Esophagus muscularis mucosa (tissue), 4 donors: ENCODE data around the gene SUPT6H. TPM values are rescaled to one million over a fixed set of nuclear protein-coding genes. Genes with fewer than 3 reads are reported as not detected.

Source experiments
- DNase-seq: peaks from one replicate; pipeline ENCODE4 v3.0.0-alpha.2; 2017; ENCODE audit errors: extremely low spot score
- H3K27ac ChIP-seq, 4 donors: fragments of 200-600 bp; sonication (generic); replicated peaks in 1 of 4; 1 replicate in 3 of 4; 2 replicates in 1 of 4; pipeline ENCODE4 v1.5.1; 2016 to 2019; ENCODE audit warnings: mild to moderate bottlenecking in 1 of 4
- H3K27me3 ChIP-seq, 4 donors: fragments of 200-600 bp; sonication (generic); one replicate each; pipeline versions ENCODE4 v1.5.1 to v1.6.0; 2016 to 2019
- H3K36me3 ChIP-seq, 4 donors: fragments of 200-600 bp; sonication (generic); one replicate each; pipeline ENCODE4 v1.5.1; 2016 to 2019
- H3K4me1 ChIP-seq, 4 donors: fragments of 200-600 bp; sonication (generic); one replicate each; pipeline ENCODE4 v1.5.1; 2016 to 2019
- H3K4me3 ChIP-seq, 4 donors: fragments of 200-600 bp; sonication (generic); 1 replicate in 2 of 4; 2 replicates in 2 of 4; pipeline ENCODE4 v1.5.1; 2016 to 2019; ENCODE audit warnings: mild to moderate bottlenecking in 4 of 4, moderate library complexity in 1 of 4
- H3K9me3 ChIP-seq, 4 donors: fragments of 200-600 bp; sonication (generic); 1 replicate in 3 of 4; 2 replicates in 1 of 4; pipeline ENCODE4 v1.5.1; 2016 to 2019
- EP300 ChIP-seq: sonication (generic); formaldehyde crosslinking; IDR thresholded peaks from one replicate; pipeline ENCODE4 v1.6.1; 2017; ENCODE audit warnings: antibody characterized with exemption
- POLR2A ChIP-seq: fragments of 450-650 bp; IDR thresholded peaks from one replicate; pipeline ENCODE4 v1.6.1; 2017; ENCODE audit warnings: antibody characterized with exemption, moderate library complexity, mild to moderate bottlenecking, low read depth
- POLR2AphosphoS5 ChIP-seq, 2 donors: sonication (generic); formaldehyde crosslinking; IDR thresholded peaks; one replicate each; pipeline ENCODE4 v1.6.1; 2017; ENCODE audit warnings: antibody characterized with exemption in 2 of 2
- WGBS: methylation state at CpG from one replicate; pipeline ENCODE4 v1.1.5; 2018; 5-methylcytosine and 5-hydroxymethylcytosine counted together
- intact Hi-C: fragments of 100-400 bp; cut with DNase I; formaldehyde crosslinking; loops from one replicate; pipeline ENCODE4 v1.15.1; 2023
- small RNA-seq, 3 donors: library from RNA; depleted of rRNA; stranded (forward); fragments of <200 nt; gene quantifications; one replicate each; pipeline ENCODE3, GENCODE V24; 2016
- total RNA-seq, 4 donors: library from RNA; depleted of rRNA; stranded (reverse); fragments of >200 nt; gene quantifications; one replicate each; pipeline versions ENCODE4 v1.1.0 to v1.2.1, GENCODE V29; 2016
- TF ChIP-seq, protein P1 (sequence below), 3 experiments: fragments of 200-600 bp in 2 of 3; fragments of 450-650 bp in 1 of 3; sonication (generic) in 2 of 3; IDR thresholded peaks; one replicate each; pipeline ENCODE4 v1.5.1; 2017 to 2019; ENCODE audit warnings: antibody characterized with exemption in 3 of 3, mild to moderate bottlenecking in 2 of 3, moderate library complexity in 1 of 3

SUPT6H gene
- total RNA-seq, 4 donors from 2014 or later, result 57.3 to 84.4 (median 71.1) TPM

DNA sequence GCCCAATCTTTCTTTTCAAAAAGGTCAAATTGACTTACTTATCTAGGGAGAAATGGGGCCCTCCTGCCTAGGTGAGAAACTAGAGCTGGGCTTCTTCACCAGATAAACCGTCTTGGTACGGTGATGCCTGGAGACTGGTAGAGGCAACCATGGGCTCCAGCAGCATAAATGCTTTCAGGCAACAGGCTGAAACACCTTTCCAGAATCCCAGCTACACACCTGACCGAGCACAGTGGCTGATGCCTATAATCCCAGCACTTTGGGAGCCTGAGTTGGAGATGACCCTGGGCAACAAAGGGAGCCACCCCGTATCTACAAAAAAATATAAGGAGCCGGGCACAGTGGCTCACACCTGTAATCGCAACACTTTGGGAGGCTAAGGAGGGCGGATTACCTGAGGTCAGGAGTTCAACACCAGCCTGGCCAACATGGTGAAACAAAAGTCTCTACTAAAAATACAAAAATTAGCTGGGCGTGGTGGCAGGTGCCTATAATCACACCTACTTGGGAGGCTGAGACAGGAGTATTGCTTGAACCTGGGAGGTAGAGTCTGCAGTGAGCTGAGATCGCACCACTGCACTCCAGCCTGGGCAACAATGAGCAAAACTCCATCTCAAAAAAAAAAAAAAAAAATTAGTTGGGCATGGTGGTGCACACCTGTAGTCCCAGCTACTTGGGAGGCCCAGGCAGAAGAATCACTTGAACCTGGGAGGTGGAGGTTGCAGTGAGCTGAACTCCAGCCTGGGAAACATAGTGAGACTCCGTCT lies 89.8 kb downstream of the SUPT6H start:
- Histone ChIP-seq H3K4me1 (peaks cover 12 to 30% (median 26%) of the 10 kb centered on the region in 4 donors), H3K4me3 (no peak overlapping the region), H3K27me3 (no peaks in the 10 kb centered on the region), H3K27ac (no peak overlapping the region), H3K36me3 (peaks cover 0 to 34% (median 26%) of the 10 kb centered on the region in 4 donors), H3K9me3 (no peaks in the 10 kb centered on the region)
- no peak for DNase-seq
- no peak for TF ChIP-seq POLR2A
- TF ChIP-seq EP300, result no peak
- TF ChIP-seq POLR2AphosphoS5 (IDR thresholded peaks at IDR 0.05), result no peak
- TF ChIP-seq, protein P1, sequence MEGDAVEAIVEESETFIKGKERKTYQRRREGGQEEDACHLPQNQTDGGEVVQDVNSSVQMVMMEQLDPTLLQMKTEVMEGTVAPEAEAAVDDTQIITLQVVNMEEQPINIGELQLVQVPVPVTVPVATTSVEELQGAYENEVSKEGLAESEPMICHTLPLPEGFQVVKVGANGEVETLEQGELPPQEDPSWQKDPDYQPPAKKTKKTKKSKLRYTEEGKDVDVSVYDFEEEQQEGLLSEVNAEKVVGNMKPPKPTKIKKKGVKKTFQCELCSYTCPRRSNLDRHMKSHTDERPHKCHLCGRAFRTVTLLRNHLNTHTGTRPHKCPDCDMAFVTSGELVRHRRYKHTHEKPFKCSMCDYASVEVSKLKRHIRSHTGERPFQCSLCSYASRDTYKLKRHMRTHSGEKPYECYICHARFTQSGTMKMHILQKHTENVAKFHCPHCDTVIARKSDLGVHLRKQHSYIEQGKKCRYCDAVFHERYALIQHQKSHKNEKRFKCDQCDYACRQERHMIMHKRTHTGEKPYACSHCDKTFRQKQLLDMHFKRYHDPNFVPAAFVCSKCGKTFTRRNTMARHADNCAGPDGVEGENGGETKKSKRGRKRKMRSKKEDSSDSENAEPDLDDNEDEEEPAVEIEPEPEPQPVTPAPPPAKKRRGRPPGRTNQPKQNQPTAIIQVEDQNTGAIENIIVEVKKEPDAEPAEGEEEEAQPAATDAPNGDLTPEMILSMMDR (IDR thresholded peaks at IDR 0.05), result no peak
- 94% methylated on average over 10 of the region's 10 CpGs for WGBS
- intact Hi-C loops, result no loop called here

Small RNA genes lying within 50 kb of the gene (small RNA-seq; reads per million reads assigned to genes)
- 0 reads per million in 3 donors for gene SNORD42A
- 0 reads per million in 3 donors for gene SNORD42B
- 0 reads per million in 3 donors for gene SNORD4A
- 0 reads per million in 3 donors for gene SNORD4B

Other genes with a start within 250 kb of the SUPT6H start
- not detected for gene SLC13A2, start 188.6 kb upstream of the SUPT6H start, total RNA-seq
- not detected for gene FOXN1, start 155.9 kb upstream of the SUPT6H start, total RNA-seq
- gene UNC119, start 109.6 kb upstream of the SUPT6H start, total RNA-seq, result 10 to 100 TPM; 16.1 to 36.3 (median 23.2) TPM
- gene PIGS, start 90.7 kb upstream of the SUPT6H start, total RNA-seq, result 10 to 100 TPM; 41.9 to 55.5 (median 47.2) TPM
- 10 to 100 TPM; 21.6 to 49.5 (median 27.5) TPM for gene ALDOC, start 85.3 kb upstream of the SUPT6H start, total RNA-seq
- 1 to 10 TPM in 1 of 4 donors, under 1 TPM in 3; 0.83 to 1.7 (median 0.97) TPM for gene SPAG5, start 63.2 kb upstream of the SUPT6H start, total RNA-seq
- 1 to 10 TPM; 2.3 to 4.2 (median 4.1) TPM for gene RSKR, start 48.0 kb upstream of the SUPT6H start, total RNA-seq
- 100 to 1,000 TPM in 2 of 4 donors, 10 to 100 TPM in 2; 90.0 to 127 (median 98.2) TPM for gene BLTP2, start 17.0 kb upstream of the SUPT6H start, total RNA-seq
- gene SDF2, start 299 bp upstream of the SUPT6H start, total RNA-seq, result 10 to 100 TPM; 39.1 to 46.7 (median 42.6) TPM
- 1 to 10 TPM in 1 of 4 donors, under 1 TPM in 3; 0.50 to 2.1 (median 0.85) TPM for gene PROCA1, start 49.7 kb downstream of the SUPT6H start, total RNA-seq
- gene RAB34, start 55.7 kb downstream of the SUPT6H start, total RNA-seq, result 100 to 1,000 TPM; 147 to 216 (median 202) TPM
- 100 to 1,000 TPM; 378 to 728 (median 558) TPM for gene RPL23A, start 57.8 kb downstream of the SUPT6H start, total RNA-seq
- gene TLCD1, start 64.0 kb downstream of the SUPT6H start, total RNA-seq, result 1 to 10 TPM in 3 of 4 donors, not detected in 1; 1.0 to 1.5 (median 1.3) TPM
- gene NEK8, start 66.6 kb downstream of the SUPT6H start, total RNA-seq, result 1 to 10 TPM in 3 of 4 donors, under 1 TPM in 1; 0.83 to 2.1 (median 1.6) TPM
- gene TRAF4, start 81.8 kb downstream of the SUPT6H start, total RNA-seq, result 10 to 100 TPM in 2 of 4 donors, 1 to 10 TPM in 2; 4.6 to 12.6 (median 10.6) TPM
- gene FAM222B, start 180.6 kb downstream of the SUPT6H start, total RNA-seq, result 10 to 100 TPM; 15.9 to 48.1 (median 30.3) TPM
- 10 to 100 TPM; 24.5 to 38.0 (median 27.7) TPM for gene ERAL1, start 192.8 kb downstream of the SUPT6H start, total RNA-seq
- 10 to 100 TPM; 60.2 to 94.8 (median 86.0) TPM for gene FLOT2, start 235.5 kb downstream of the SUPT6H start, total RNA-seq
- 10 to 100 TPM in 1 of 4 donors, 1 to 10 TPM in 3; 3.7 to 14.2 (median 5.9) TPM for gene DHRS13, start 240.9 kb downstream of the SUPT6H start, total RNA-seq